ENCODE results near the gene CACNA2D3. TPM values are rescaled to one million over a fixed set of nuclear protein-coding genes. Genes with fewer than 3 reads are reported as not detected.
"Not testable (repeated sequence)": the region's sequence is repeated elsewhere in the genome, so short reads cannot be mapped to it uniquely, and the experiment has no call there.

CACNA2D3 gene
- total and polyA plus RNA-seq, 7 donors = 2.7 to 13.5 (median 9.0) TPM

DNA sequence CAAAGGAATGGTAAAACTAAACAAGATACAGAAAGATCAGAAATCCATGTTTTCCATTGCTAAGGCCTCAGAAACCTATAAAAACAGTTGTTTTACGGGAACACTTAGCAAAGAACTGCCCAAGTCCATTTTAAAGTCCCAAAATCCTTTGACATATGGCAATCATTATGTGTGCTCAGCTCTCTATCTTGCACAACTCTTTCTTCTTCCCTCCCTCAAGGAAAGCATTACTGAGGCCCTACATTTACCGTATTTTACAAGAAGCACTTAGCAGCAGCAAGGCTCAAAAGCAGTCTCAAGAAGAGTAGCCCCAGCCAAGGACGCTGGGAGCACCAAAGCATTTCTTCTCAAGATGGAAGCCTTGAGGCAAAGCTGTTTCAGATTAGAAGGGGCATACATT is 975.1 kb downstream of the CACNA2D3 start:
- Histone ChIP-seq H3K27ac (no peak overlapping the region), H3K36me3 (ENCODE audit: insufficient read depth in 1 of 2, low read depth in 1 of 2) (no peaks in the 10 kb centered on the region), H3K27me3 (ENCODE audit: insufficient read depth in 3 of 3, low read length in 2 of 3) (no peaks in the 10 kb centered on the region), H3K9me3 (no peaks in the 10 kb centered on the region), H3K4me1 (no peaks in the 10 kb centered on the region), H3K4me3 (no peak overlapping the region)
- ATAC-seq (no peak), DNase-seq (no peak)
- TF ChIP-seq CTCF (IDR thresholded peaks at IDR 0.05) = no peak
- intact Hi-C loops (cut with DNase I) = no loop called here
- WGBS, 3 donors = 77 to 84% (median 84%) methylated on average over 3 of the region's 3 CpGs

DNA sequence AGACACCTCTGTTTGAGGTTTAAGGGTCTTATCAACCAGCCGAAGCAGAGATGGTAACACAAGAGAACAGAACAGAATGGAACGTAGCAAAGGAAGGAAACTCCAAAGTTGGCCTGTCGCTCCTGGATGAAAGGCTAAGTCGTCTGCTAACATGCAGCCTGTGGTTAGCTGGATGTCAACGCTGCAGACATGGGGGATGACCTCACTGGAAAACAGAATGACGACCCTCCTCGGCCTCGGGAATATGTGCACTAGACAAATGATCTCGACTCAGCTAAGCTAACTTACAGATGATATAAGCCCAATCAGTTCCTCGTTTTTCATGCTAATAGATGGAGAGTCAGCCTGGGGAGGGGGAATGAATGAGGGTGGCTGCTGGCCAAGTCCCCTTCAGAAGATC is 983.3 kb downstream of the CACNA2D3 start:
- Histone ChIP-seq H3K27ac (no peak overlapping the region), H3K9me3 (no peaks in the 10 kb centered on the region), H3K36me3 (ENCODE audit: insufficient read depth in 1 of 2, low read depth in 1 of 2) (no peaks in the 10 kb centered on the region), H3K4me3 (no peak overlapping the region), H3K27me3 (ENCODE audit: insufficient read depth in 3 of 3, low read length in 2 of 3) (no peaks in the 10 kb centered on the region), H3K4me1 (no peaks in the 10 kb centered on the region)
- no peak for TF ChIP-seq CTCF (IDR thresholded peaks at IDR 0.05)
- DNase-seq (no peak), ATAC-seq (no peak)
- intact Hi-C loops (cut with DNase I) = no loop called here
- WGBS, 3 donors = 71 to 79% (median 76%) methylated on average over 10 of the region's 10 CpGs

- intact Hi-C loops (cut with DNase I) = no loop called here
- TF ChIP-seq CTCF (IDR thresholded peaks at IDR 0.05) = no peak
- WGBS, 3 donors = 65 to 71% (median 68%) methylated on average over 6 of the region's 6 CpGs
- Histone ChIP-seq H3K4me1 (no peaks in the 10 kb centered on the region), H3K36me3 (ENCODE audit: insufficient read depth in 1 of 2, low read depth in 1 of 2) (no peaks in the 10 kb centered on the region), H3K4me3 (no peak overlapping the region), H3K27ac (no peak overlapping the region), H3K9me3 (no peaks in the 10 kb centered on the region), H3K27me3 (ENCODE audit: insufficient read depth in 3 of 3, low read length in 2 of 3) (no peaks in the 10 kb centered on the region)
- no peak for ATAC-seq
- DNase-seq = no peak
Observed at GRCh38 chr3:55107187-55107586, 984.8 kb downstream of the CACNA2D3 start.

GRCh38 chr3:55111906-55112305 is 989.6 kb downstream of the CACNA2D3 start:
- ATAC-seq; intact Hi-C loops (cut with DNase I); H3K27me3 ChIP-seq (ENCODE audit: insufficient read depth in 3 of 3, low read length in 2 of 3); DNase-seq; H3K27ac ChIP-seq; H3K4me1 ChIP-seq; H3K9me3 ChIP-seq; H3K4me3 ChIP-seq; H3K36me3 ChIP-seq (ENCODE audit: insufficient read depth in 1 of 2, low read depth in 1 of 2): not testable (repeated sequence)
- 70 to 76% (median 73%) methylated on average over 3 of the region's 3 CpGs for WGBS, 3 donors

GRCh38 chr3:55118451-55118850 is 996.1 kb downstream of the CACNA2D3 start:
- no peak overlapping the region for H3K4me3 ChIP-seq
- ATAC-seq (no peak), DNase-seq (no peak)
- H3K27me3 ChIP-seq (ENCODE audit: insufficient read depth in 3 of 3, low read length in 2 of 3) = peaks cover 0 to 2% (median 0%) of the 10 kb centered on the region in 3 donors
- H3K27ac ChIP-seq = no peak overlapping the region
- TF ChIP-seq CTCF (IDR thresholded peaks at IDR 0.05) = no peak
- 77 to 86% (median 83%) methylated on average over 5 of the region's 5 CpGs for WGBS, 3 donors
- H3K9me3 ChIP-seq = no peaks in the 10 kb centered on the region
- H3K36me3 ChIP-seq (ENCODE audit: insufficient read depth in 1 of 2, low read depth in 1 of 2) = no peaks in the 10 kb centered on the region
- intact Hi-C loops (cut with DNase I) = no loop called here
- no peaks in the 10 kb centered on the region for H3K4me1 ChIP-seq

Data from psoas muscle (tissue), 8 donors.